Aorta (tissue), 5 donors: ENCODE results near the gene MALT1. TPM values are rescaled to one million over a fixed set of nuclear protein-coding genes. Genes with fewer than 3 reads are reported as not detected.

Experiments used
- ATAC-seq: fragments of 200-7000 bp; cut with Tn5 transposase; one replicate; pipeline ENCODE4 v1.9.1; 2022; ENCODE audit warnings: moderate library complexity; ENCODE audit not compliant: low FRiP score
- DNase-seq, 2 donors: peaks; one replicate each; pipeline ENCODE4 v3.0.0-alpha.2; 2020
- H3K27ac ChIP-seq, 2 donors: one replicate each; pipeline ENCODE4 v1.5.1; 2013; ENCODE audit warnings: low read length in 2 of 2, mild to moderate bottlenecking in 2 of 2, moderate library complexity in 2 of 2, control low read depth in 1 of 2, inconsistent platforms in 1 of 2, low read depth in 1 of 2
- H3K27me3 ChIP-seq, 2 donors: one replicate each; pipeline ENCODE4 v1.6.1; 2013; ENCODE audit warnings: control low read depth in 1 of 2, low read length in 1 of 2, mild to moderate bottlenecking in 1 of 2, moderate library complexity in 1 of 2; ENCODE audit not compliant: insufficient read depth in 2 of 2, control insufficient read depth in 1 of 2
- H3K36me3 ChIP-seq, 2 donors: one replicate each; pipeline ENCODE4 v1.6.1; 2013; ENCODE audit warnings: control low read depth in 1 of 2, low read length in 1 of 2, mild to moderate bottlenecking in 1 of 2; ENCODE audit not compliant: insufficient read depth in 2 of 2, control insufficient read depth in 1 of 2
- H3K4me1 ChIP-seq, 2 donors: one replicate each; pipeline ENCODE4 v1.6.1; 2013; ENCODE audit warnings: low read length in 2 of 2, control low read depth in 1 of 2, mild to moderate bottlenecking in 1 of 2, moderate library complexity in 1 of 2; ENCODE audit not compliant: insufficient read depth in 2 of 2, control insufficient read depth in 1 of 2
- H3K4me3 ChIP-seq, 2 donors: one replicate each; pipeline ENCODE4 v1.5.1; 2013; ENCODE audit warnings: low read length in 2 of 2, control low read depth in 1 of 2, mild to moderate bottlenecking in 1 of 2
- H3K9me3 ChIP-seq: one replicate; pipeline ENCODE4 v1.6.1; 2013; ENCODE audit warnings: mild to moderate bottlenecking, low read length; ENCODE audit not compliant: control insufficient read depth
- WGBS, 2 donors: extraction: QIAGEN DNeasy Blood & Tissue Kit; methylation state at CpG; one replicate each; pipeline ENCODE4 v1.1.7; 2013; 5-methylcytosine and 5-hydroxymethylcytosine counted together
- intact Hi-C, 2 donors: fragments of 100-400 bp; cut with DNase I; formaldehyde crosslinking; loops; one replicate each; pipeline versions ENCODE4 v1.14.2 to v1.15.0; 2022
- polyA plus RNA-seq, 2 donors: library from polyadenylated mRNA; stranded (reverse); fragments of 200-250 nt; gene quantifications; one replicate each; pipeline ENCODE4 v1.2.3, GENCODE V29; 2013
- total RNA-seq, 2 donors: library from RNA; stranded (reverse); fragmentation: NEBNext Ultra II Directional; extraction: Animal tissue kit (Norgen Biotek cat#: 25700); gene quantifications; one replicate each; pipeline ENCODE4 v1.2.1, GENCODE V29; 2021
- donor health status: healthy with polysubstance abuse.
- donor health status: Bipolar disorder and iron deficiency.
- donor health status: DM: no; HTN: no; CAD: no.
- donor health status: DM: no; HTN: no; CAD: no.
- donor health status: DM: yes; HTN: yes; CAD: no.

MALT1 gene
- total and polyA plus RNA-seq, 4 donors, result 3.0 to 27.4 (median 13.7) TPM

- Histone ChIP-seq H3K9me3 (no peaks in the 10 kb centered on the region), H3K27ac (no peak overlapping the region), H3K4me3 (no peak overlapping the region), H3K4me1 (no peaks in the 10 kb centered on the region), H3K36me3 (no peaks in the 10 kb centered on the region), H3K27me3 (no peaks in the 10 kb centered on the region)
- WGBS, 2 donors, result 94 to 96% methylated on average over 9 of the region's 9 CpGs
- intact Hi-C loops, result no loop called here
- DNase-seq, result no peak
- ATAC-seq, result no peak
Observed at GRCh38 chr18:58660915-58661314, 10.3 kb upstream of the MALT1 start.

DNA sequence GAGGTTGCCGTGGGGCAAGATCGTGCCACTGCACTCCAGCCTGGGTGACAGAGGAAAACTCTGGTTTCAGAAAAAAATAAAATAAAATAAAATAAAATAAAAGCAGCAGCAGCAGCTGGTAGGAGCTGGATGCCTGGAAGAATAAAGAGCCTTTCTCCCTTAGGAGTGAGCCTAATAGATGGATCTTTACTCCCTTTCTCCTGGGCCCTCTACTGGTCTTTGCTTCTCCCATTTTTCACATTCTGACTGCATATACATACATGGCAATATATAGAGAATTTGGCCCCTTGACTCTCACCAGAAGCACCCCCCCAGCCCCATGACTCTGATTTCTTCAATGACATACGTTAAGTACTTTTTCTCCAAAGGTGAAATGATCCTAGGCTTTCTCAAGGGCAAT lies 9.8 kb upstream of the MALT1 start:
- ATAC-seq (no peak), DNase-seq (no peak)
- no peaks in the 10 kb centered on the region for H3K9me3 ChIP-seq
- no peaks in the 10 kb centered on the region for H3K27me3 ChIP-seq
- no peaks in the 10 kb centered on the region for H3K36me3 ChIP-seq
- WGBS, 2 donors, result 88 to 89% methylated on average over 3 of the region's 3 CpGs
- H3K4me1 ChIP-seq, result no peaks in the 10 kb centered on the region
- no peak overlapping the region for H3K4me3 ChIP-seq
- no peak overlapping the region for H3K27ac ChIP-seq
- intact Hi-C loops, result no loop called here

- DNase-seq (no peak), ATAC-seq (no peak)
- H3K9me3 ChIP-seq, result no peaks in the 10 kb centered on the region
- H3K27me3 ChIP-seq, result no peaks in the 10 kb centered on the region
- no peaks in the 10 kb centered on the region for H3K36me3 ChIP-seq
- no peak overlapping the region for H3K4me3 ChIP-seq
- no peaks in the 10 kb centered on the region for H3K4me1 ChIP-seq
- H3K27ac ChIP-seq, result no peak overlapping the region
- intact Hi-C loops, result no loop called here
- WGBS, 2 donors, result 91 to 92% methylated on average over 4 of the region's 4 CpGs
Observed at GRCh38 chr18:58662118-58662517, 9.1 kb upstream of the MALT1 start.

GRCh38 chr18:58666176-58666575 lies 5.1 kb upstream of the MALT1 start:
- 48 to 56% methylated on average over 2 of the region's 3 CpGs for WGBS, 2 donors
- H3K9me3 ChIP-seq, result no peaks in the 10 kb centered on the region
- H3K27me3 ChIP-seq, result no peaks in the 10 kb centered on the region
- intact Hi-C loops, result no loop called here
- no peak overlapping the region for H3K27ac ChIP-seq
- H3K4me1 ChIP-seq, result no peaks in the 10 kb centered on the region
- H3K4me3 ChIP-seq, result no peak overlapping the region
- ATAC-seq (no peak), DNase-seq (no peak)
- H3K36me3 ChIP-seq, result no peaks in the 10 kb centered on the region

- no peaks in the 10 kb centered on the region for H3K36me3 ChIP-seq
- DNase-seq (no peak), ATAC-seq (no peak)
- no peaks in the 10 kb centered on the region for H3K4me1 ChIP-seq
- no peaks in the 10 kb centered on the region for H3K27me3 ChIP-seq
- intact Hi-C loops, result no loop called here
- no peak overlapping the region for H3K27ac ChIP-seq
- 86 to 89% methylated on average over 2 of the region's 2 CpGs for WGBS, 2 donors
- no peak overlapping the region for H3K4me3 ChIP-seq
- H3K9me3 ChIP-seq, result no peaks in the 10 kb centered on the region
Observed at GRCh38 chr18:58668211-58668610, 3.1 kb upstream of the MALT1 start.

DNA sequence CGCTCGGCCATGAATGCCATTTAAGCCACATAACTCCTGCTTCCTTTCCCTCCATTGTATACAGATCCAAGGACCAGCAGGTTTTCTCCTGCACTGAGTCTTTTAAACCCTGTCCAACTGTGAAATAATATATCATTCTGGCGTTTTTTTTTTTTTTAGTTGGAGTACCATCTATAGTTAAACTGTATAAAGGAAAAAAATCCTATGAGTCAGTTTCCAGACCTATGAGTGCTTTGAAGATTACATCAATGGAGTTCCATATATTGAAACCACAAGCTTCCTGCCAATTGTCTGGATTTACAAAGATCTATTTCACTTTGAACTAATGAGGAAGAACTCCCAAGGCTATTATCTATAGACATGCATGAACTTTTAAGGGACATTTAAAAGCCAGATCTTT lies 2.4 kb upstream of the MALT1 start:
- H3K36me3 ChIP-seq, result no peaks in the 10 kb centered on the region
- DNase-seq (no peak), ATAC-seq (no peak)
- H3K9me3 ChIP-seq, result no peaks in the 10 kb centered on the region
- WGBS, 2 donors, result 75% methylated on average over 3 of the region's 3 CpGs
- H3K4me3 ChIP-seq, result no peak overlapping the region
- H3K27me3 ChIP-seq, result no peaks in the 10 kb centered on the region
- H3K4me1 ChIP-seq, result no peaks in the 10 kb centered on the region
- H3K27ac ChIP-seq, result no peak overlapping the region
- intact Hi-C loops, result no loop called here

DNA sequence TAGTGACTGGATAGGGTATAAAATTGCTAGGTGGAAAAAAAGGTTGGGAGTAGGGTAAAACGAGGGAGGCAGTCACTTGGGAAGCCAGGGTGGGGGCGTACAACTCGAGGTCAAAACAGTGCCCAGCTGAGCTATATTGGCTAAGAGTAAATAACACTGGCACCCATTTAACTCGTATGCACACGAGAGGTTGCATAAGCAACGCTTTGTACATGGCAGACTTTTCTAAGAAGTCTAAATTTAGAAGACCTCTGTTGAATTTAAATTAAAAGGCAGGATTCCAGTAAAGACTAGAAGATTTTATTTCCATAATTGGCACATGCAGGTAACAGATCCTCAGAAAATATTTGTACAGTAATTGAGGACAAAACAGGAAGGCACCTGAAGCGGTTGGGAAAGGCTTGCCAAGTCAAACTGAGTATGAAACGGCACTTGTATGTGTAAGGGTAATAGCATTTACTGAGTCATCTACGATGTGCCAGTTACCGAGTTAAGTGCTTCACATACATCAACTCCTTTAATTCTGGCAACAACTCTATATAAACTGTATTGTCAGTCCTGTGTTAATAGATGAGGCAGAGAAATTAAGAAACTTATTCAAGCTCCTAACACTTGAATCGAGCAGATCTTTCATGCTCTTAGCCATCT lies 1.4 kb upstream of the MALT1 start:
- H3K27me3 ChIP-seq, result no peaks in the 10 kb centered on the region
- WGBS, 2 donors, result 46 to 58% methylated on average over 11 of the region's 11 CpGs
- no peak for ATAC-seq
- intact Hi-C loops, result loop anchor here in 1 of 2 donors (10.0 kb wide), 1 partner anchor 465 kb away; the partner anchor contains the start of gene SEC11C
- no peak overlapping the region for H3K27ac ChIP-seq
- no peaks in the 10 kb centered on the region for H3K9me3 ChIP-seq
- H3K4me3 ChIP-seq, result no peak overlapping the region
- no peaks in the 10 kb centered on the region for H3K4me1 ChIP-seq
- no peaks in the 10 kb centered on the region for H3K36me3 ChIP-seq
- DNase-seq, result no peak

- no peak overlapping the region for H3K27ac ChIP-seq
- WGBS, 2 donors, result 20 to 24% methylated on average over 27 of the region's 27 CpGs
- DNase-seq (no peak), ATAC-seq (no peak)
- H3K4me1 ChIP-seq, result no peaks in the 10 kb centered on the region
- H3K36me3 ChIP-seq, result no peaks in the 10 kb centered on the region
- peak overlapping the region; percentile 5 to 12 for H3K4me3 ChIP-seq
- intact Hi-C loops, result loop anchor here in 1 of 2 donors (10.0 kb wide), 1 partner anchor 464 kb away; the partner anchor contains the start of gene SEC11C
- no peaks in the 10 kb centered on the region for H3K9me3 ChIP-seq
- H3K27me3 ChIP-seq, result no peaks in the 10 kb centered on the region
Observed at GRCh38 chr18:58670404-58671110, 708 bp upstream of the MALT1 start.
